ENCODE results near the gene SLC16A5. TPM values are rescaled to one million over a fixed set of nuclear protein-coding genes. Genes with fewer than 3 reads are reported as not detected.

The SLC16A5 gene
- total and polyA plus RNA-seq, 10 of the 15 experiments (the other 5 are each of a cell fraction or from before 2014, with no cell fraction given): 0.03 to 3.1 (median 0.96) TPM

GRCh38 chr17:75152922-75153779 is 65.4 kb downstream of the SLC16A5 start (continued):
- TF ChIP-seq ZBTB11 (CRISPR knock-in tag; IDR thresholded peaks at IDR 0.05) (no peak), YY1 (IDR thresholded peaks at IDR 0.05; ENCODE audit: low read depth, low read length) (peak; percentile 84), JUND (IDR thresholded peaks at IDR 0.05; ENCODE audit: low read depth, low read length) (no peak), POLR2AphosphoS5 (IDR thresholded peaks at IDR 0.05; ENCODE audit: low read length) (peak; percentile 36; the same call in 1 of the 2 replicates), ZNF217 (IDR thresholded peaks at IDR 0.05) (no peak), CREB1 (IDR thresholded peaks at IDR 0.05; ENCODE audit: low read depth) (no peak), EGR1 (IDR thresholded peaks at IDR 0.05; ENCODE audit: borderline replicate concordance in 1 of 2, low read depth in 2 of 2, low read length in 2 of 2) (0 out of 3 replicates have a peak, but pooled peaks of 1 of the 2 experiments have one; percentile 4), PML (IDR thresholded peaks at IDR 0.05; ENCODE audit: low read length) (no peak), EP300 (IDR thresholded peaks at IDR 0.05; ENCODE audit: borderline replicate concordance in 1 of 2, control insufficient read depth in 1 of 2, low read depth in 2 of 2, low read length in 2 of 2) (no peak), IKZF2 (IDR thresholded peaks at IDR 0.05) (no peak), ZSCAN29 (IDR thresholded peaks at IDR 0.05) (no peak), BHLHE40 (IDR thresholded peaks at IDR 0.05; ENCODE audit: borderline replicate concordance in 1 of 2, low read depth in 2 of 2, low read length in 1 of 2) (peak in 1 of 2 experiments; percentile 23; a peak in 1 of 4 replicates), RAD51 (IDR thresholded peaks at IDR 0.05) (no peak), RUNX3 (IDR thresholded peaks at IDR 0.05; ENCODE audit: low read length) (no peak), TCF12 (IDR thresholded peaks at IDR 0.05; ENCODE audit: low read depth, low read length) (no peak)
